Measurements from ENCODE around the gene RHBDL1. TPM values are rescaled to one million over a fixed set of nuclear protein-coding genes. Genes with fewer than 3 reads are reported as not detected.
A peak's percentile ranks its signal among the peaks of the same experiment; 100 is the strongest.

RHBDL1 gene
- total RNA-seq, 2 donors from 2014 or later, result 0.42 to 8.0 TPM

GRCh38 chr16:667780-668518, 7.5 kb upstream of the RHBDL1 start, which contains the start of gene RHOT2:
Gene RHOT2 (plus strand): TSS chr16:668132. CDS start chr16:668200, 68 bp downstream.
- no peaks in the 10 kb centered on the region for H3K27me3 ChIP-seq (replicated peaks; ENCODE audit: insufficient read depth)
- DNase-seq (ENCODE audit: low spot score) (peak; percentile 72), ATAC-seq (ENCODE audit: insufficient number of reproducible peaks, low FRiP score, low read depth) (peak; percentile 85)
- H3K4me3 ChIP-seq, result peak within 1 kb of the TSS; percentile 91
- H3K4me1 ChIP-seq (ENCODE audit: control insufficient read depth in 1 of 2, low read depth in 2 of 2), result peaks cover 7 to 19% of the 10 kb centered on the region in 2 donors
- peak; percentile 80 for TF ChIP-seq CTCF (IDR thresholded peaks at IDR 0.05)
- peaks cover 33% of the 10 kb centered on the region for H3K36me3 ChIP-seq
- H3K9me3 ChIP-seq, result no peaks in the 10 kb centered on the region
- peak within 1 kb of the TSS; percentile 68 to 78 for H3K27ac ChIP-seq

GRCh38 chr16:668519-669171, 6.8 kb upstream of the RHBDL1 start:
- no peak for ATAC-seq (ENCODE audit: insufficient number of reproducible peaks, low FRiP score, low read depth)
- DNase-seq (ENCODE audit: low spot score), result no peak
- H3K27me3 ChIP-seq (replicated peaks; ENCODE audit: insufficient read depth), result no peaks in the 10 kb centered on the region
- H3K27ac ChIP-seq, result peak overlapping the region; percentile 68 to 78
- peak overlapping the region; percentile 91 for H3K4me3 ChIP-seq
- H3K36me3 ChIP-seq, result peaks cover 35% of the 10 kb centered on the region
- no peaks in the 10 kb centered on the region for H3K9me3 ChIP-seq
- TF ChIP-seq CTCF (IDR thresholded peaks at IDR 0.05), result no peak
- peaks cover 7 to 19% of the 10 kb centered on the region in 2 donors for H3K4me1 ChIP-seq (ENCODE audit: control insufficient read depth in 1 of 2, low read depth in 2 of 2)

GRCh38 chr16:669666-670065, 5.8 kb upstream of the RHBDL1 start:
- no peak overlapping the region for H3K4me3 ChIP-seq
- no peaks in the 10 kb centered on the region for H3K9me3 ChIP-seq
- H3K36me3 ChIP-seq, result peaks cover 35% of the 10 kb centered on the region
- DNase-seq (ENCODE audit: low spot score), result no peak
- H3K27me3 ChIP-seq (replicated peaks; ENCODE audit: insufficient read depth), result no peaks in the 10 kb centered on the region
- H3K27ac ChIP-seq, result no peak overlapping the region
- peaks cover 7 to 19% of the 10 kb centered on the region in 2 donors for H3K4me1 ChIP-seq (ENCODE audit: control insufficient read depth in 1 of 2, low read depth in 2 of 2)
- no peak for ATAC-seq (ENCODE audit: insufficient number of reproducible peaks, low FRiP score, low read depth)
- TF ChIP-seq CTCF (IDR thresholded peaks at IDR 0.05), result no peak

GRCh38 chr16:670485-671352, 4.8 kb upstream of the RHBDL1 start:
- H3K4me3 ChIP-seq, result no peak overlapping the region
- peaks cover 12 to 27% of the 10 kb centered on the region in 2 donors for H3K4me1 ChIP-seq (ENCODE audit: control insufficient read depth in 1 of 2, low read depth in 2 of 2)
- DNase-seq (ENCODE audit: low spot score) (no peak), ATAC-seq (ENCODE audit: insufficient number of reproducible peaks, low FRiP score, low read depth) (no peak)
- no peaks in the 10 kb centered on the region for H3K27me3 ChIP-seq (replicated peaks; ENCODE audit: insufficient read depth)
- no peak overlapping the region for H3K27ac ChIP-seq
- no peaks in the 10 kb centered on the region for H3K9me3 ChIP-seq
- TF ChIP-seq CTCF (IDR thresholded peaks at IDR 0.05), result no peak
- H3K36me3 ChIP-seq, result peaks cover 35% of the 10 kb centered on the region
